Head of caudate nucleus (tissue), 42 donors: ENCODE measurements around the gene CYB5B.

Experiments
- DNase-seq, 42 donors: peaks; one replicate each; pipeline versions ENCODE4 v3.0.0 to v3.0.0-alpha.2; 2020 to 2021; ENCODE audit warnings: mixed read lengths in 7 of 42
- intact Hi-C: fragments of 100-400 bp; cut with DNase I; formaldehyde crosslinking; loops from one replicate; pipeline ENCODE4 v1.15.0; 2022

Gene CYB5B

GRCh38 chr16:69501956-69502745 lies 77.7 kb downstream of the CYB5B start:
- no peak for DNase-seq
- intact Hi-C loops = no loop called here

- intact Hi-C loops = no loop called here
- DNase-seq = no peak
Observed at GRCh38 chr16:69503244-69503643, 78.8 kb downstream of the CYB5B start.

- intact Hi-C loops = no loop called here
- DNase-seq = peak in 3 of 42 donors; percentile 6 to 37 (median 16)
Observed at GRCh38 chr16:69508033-69508755, 83.8 kb downstream of the CYB5B start.

DNA sequence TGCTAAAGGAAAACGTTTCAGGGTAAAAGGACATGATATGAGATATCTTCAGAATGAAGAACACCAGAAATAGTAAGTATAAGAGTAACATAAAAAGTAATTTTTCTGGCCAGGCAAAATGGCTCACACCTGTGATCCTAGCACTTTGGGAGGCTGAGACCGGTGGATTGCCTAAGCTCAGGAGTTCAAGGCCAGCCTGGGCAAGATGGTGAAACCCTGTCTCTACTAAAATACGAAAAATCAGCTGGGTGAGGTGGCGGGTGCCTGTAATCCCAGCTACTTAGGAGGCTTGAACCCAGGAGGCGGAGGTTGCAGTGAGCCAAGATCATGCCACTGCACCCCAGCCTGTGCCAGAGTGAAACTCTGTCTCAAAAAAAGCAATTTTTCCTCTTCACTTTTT lies 84.7 kb downstream of the CYB5B start:
- no peak for DNase-seq
- intact Hi-C loops = no loop called here

DNA sequence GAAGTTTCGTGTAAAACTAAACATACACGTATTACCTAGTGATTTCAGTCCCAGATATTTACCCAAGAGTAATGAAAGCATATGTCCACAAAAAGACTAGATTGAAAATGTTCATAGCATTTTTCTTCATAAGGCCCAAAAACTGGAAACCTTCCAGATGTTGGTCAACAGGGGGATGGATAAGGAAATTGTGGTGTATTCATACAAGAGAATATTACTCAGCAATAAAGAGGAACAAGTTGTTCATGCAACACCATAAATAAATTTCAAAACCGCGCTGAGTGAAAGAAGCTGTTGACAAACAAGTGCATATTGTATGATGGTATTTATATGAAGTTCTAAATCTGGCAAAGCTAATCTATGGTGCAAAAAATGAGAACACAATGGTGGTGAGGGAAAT lies 87.2 kb downstream of the CYB5B start:
- DNase-seq = no peak
- intact Hi-C loops = no loop called here

GRCh38 chr16:69513180-69513966 lies 89.0 kb downstream of the CYB5B start:
- intact Hi-C loops = no loop called here
- no peak for DNase-seq

DNA sequence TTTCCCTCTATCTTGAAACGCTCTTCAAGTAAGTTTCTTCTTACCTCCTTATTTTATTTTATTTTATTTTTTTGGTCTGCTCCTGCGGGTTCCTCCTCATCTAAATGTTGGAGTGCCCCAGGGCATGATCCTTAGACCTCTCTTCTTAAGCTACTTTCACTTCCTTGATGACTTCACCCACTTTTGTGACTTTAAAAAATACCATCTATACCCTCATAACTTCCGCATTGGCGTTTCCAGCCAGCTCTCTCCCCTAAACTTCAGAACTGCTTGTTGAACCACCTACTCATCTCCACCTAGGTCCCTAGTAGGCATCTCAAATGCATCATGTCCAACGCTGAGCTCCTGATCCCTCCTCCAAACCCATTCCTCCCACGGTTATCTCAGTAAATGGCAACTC lies 89.9 kb downstream of the CYB5B start:
- intact Hi-C loops = no loop called here
- no peak for DNase-seq
